ENCODE results near the gene LAMA1.
A peak's percentile ranks its signal among the peaks of the same experiment; 100 is the strongest.

LAMA1 gene

DNA sequence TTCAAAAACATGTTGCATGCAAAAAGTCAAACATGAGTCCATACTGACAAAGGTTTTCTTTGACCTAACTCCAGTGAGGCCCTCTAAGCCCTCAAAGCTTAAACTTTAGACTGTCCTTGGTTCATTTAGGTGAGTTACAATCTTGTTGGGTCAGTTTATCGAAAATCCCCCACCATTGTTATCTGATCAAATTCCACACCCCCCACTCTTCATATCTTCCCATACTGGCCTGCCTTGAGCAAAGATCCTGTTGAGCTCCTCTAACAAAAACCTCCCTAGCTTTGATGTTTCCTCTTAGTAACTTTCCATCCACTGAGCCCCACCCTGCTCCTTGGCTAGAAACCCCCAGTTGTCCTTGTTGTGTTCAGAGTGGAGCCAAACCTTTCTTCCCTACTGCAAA lies 194.4 kb downstream of the LAMA1 start:
- DNase-seq (ENCODE audit: low spot score) = no peak
- TF ChIP-seq, protein P1, sequence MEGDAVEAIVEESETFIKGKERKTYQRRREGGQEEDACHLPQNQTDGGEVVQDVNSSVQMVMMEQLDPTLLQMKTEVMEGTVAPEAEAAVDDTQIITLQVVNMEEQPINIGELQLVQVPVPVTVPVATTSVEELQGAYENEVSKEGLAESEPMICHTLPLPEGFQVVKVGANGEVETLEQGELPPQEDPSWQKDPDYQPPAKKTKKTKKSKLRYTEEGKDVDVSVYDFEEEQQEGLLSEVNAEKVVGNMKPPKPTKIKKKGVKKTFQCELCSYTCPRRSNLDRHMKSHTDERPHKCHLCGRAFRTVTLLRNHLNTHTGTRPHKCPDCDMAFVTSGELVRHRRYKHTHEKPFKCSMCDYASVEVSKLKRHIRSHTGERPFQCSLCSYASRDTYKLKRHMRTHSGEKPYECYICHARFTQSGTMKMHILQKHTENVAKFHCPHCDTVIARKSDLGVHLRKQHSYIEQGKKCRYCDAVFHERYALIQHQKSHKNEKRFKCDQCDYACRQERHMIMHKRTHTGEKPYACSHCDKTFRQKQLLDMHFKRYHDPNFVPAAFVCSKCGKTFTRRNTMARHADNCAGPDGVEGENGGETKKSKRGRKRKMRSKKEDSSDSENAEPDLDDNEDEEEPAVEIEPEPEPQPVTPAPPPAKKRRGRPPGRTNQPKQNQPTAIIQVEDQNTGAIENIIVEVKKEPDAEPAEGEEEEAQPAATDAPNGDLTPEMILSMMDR (IDR thresholded peaks at IDR 0.05; ENCODE audit: extremely low read depth, missing control alignments) = no peak

DNA sequence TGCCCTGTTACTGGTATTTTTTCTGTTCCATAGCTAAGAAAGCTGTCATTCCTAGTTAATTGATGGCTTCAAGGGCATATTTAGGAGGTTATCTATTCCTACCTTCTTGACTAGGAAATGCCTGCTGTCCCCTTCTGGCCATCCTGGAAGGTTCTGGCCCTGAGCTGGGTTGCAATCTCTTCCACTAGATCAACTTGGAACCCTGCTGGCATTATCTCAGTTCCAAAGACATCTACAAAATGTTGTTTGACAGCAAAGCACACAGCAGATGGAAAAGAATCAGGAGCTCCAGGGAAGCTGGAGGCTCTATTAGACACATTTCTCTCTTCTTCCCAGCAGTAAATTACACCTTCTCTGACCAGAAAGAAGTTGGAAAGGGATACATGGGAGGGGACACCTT lies 196.0 kb downstream of the LAMA1 start:
- DNase-seq (ENCODE audit: low spot score) = no peak
- TF ChIP-seq, protein P1 (IDR thresholded peaks at IDR 0.05; ENCODE audit: extremely low read depth, missing control alignments) = no peak

DNA sequence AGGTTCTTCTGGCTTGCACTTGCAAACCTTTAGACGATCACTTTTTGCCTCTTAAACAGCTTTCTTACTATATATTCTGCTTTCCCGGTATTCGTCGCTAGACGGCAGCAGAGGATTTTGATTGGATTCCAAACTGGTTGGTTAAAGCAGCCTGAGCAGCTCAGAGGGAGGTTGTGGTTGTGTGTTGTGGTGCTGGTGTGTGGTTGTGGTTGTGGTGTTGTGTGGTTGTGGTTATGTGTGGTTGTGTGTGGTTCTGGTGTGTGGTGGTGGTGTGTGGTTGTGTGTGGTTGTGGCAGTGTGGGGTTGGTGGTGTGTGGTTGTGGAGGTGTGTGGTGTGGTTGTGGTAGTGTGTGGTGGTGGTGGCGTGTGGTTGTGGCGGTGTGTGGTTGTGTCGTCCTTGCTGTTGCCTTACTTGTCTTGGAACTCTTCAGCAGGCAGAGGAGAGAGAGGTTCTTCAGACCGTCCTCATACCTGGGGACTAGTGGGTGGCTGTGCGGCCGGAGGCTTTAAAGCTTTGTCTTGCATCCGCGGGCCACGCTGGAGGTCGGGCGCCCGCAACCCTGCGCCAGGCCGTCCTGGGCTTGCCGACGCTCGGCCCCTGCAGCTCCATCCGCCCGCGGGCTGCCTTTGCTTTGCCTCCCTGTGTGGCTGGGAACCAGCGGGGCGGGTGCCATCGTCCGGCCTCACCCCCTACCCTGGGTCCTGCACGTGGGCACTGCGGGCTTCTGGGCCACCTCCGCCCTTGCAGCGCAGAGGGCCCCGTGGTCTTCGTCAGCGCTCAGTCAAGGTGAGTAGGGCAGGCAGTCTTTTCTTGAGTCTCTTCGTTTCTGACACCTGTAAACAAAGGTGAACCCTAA lies 197.3 kb downstream of the LAMA1 start:
- DNase-seq (ENCODE audit: low spot score) = peak; percentile 68
- TF ChIP-seq, protein P1 (IDR thresholded peaks at IDR 0.05; ENCODE audit: extremely low read depth, missing control alignments) = peak; percentile 77

DNA sequence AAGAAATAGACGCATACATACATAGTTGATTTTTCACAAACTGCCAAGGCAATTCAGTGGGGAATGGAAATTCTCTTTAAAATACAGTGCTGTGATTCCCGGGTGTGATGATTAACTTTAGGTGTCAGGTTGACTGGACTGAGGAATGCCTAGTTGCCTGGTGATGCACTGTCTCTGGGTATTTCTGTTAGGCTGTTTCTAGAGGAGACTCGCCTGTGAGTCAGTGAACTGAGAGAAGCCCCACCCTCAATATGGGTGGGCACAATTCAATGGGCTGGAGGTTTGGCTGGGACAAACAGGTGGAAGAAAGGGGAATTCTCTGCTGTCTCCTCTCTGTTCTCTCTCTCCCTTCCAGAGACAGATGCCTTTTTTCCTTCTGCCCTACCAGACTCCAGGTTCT lies 200.5 kb downstream of the LAMA1 start:
- TF ChIP-seq, protein P1 (IDR thresholded peaks at IDR 0.05; ENCODE audit: extremely low read depth, missing control alignments) = no peak
- DNase-seq (ENCODE audit: low spot score) = no peak

DNA sequence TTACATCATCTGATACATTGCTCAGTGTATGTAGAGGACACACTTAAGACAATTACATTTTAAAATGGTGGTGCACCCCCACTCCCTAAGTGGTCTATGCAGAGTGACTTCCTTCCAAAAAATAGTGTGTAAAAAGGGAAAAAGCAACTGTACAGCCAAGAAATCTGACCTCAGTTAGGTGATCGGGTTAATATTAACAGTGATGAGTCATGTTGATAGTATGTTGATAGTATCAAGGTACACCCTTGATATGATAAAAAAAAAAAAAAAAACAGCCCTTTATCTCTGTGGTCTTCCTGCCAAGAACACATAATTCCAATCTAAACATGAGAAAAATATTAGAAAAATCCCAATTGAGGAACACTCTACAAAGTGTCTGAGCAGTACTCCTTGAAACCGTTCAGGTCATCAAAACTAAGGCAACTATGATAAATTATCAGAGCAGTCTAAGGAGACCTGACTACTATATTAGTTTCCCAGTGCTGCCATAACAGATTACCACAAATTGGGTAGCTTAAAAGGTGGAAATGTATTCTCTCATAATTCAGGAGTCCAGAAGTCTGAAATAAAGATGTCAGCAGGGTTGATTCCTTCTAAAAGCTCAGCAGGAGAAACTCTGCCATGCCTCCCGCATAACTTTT lies 216.2 kb downstream of the LAMA1 start:
- no peak for DNase-seq (ENCODE audit: low spot score)
- TF ChIP-seq, protein P1 (IDR thresholded peaks at IDR 0.05; ENCODE audit: extremely low read depth, missing control alignments) = no peak

DNA sequence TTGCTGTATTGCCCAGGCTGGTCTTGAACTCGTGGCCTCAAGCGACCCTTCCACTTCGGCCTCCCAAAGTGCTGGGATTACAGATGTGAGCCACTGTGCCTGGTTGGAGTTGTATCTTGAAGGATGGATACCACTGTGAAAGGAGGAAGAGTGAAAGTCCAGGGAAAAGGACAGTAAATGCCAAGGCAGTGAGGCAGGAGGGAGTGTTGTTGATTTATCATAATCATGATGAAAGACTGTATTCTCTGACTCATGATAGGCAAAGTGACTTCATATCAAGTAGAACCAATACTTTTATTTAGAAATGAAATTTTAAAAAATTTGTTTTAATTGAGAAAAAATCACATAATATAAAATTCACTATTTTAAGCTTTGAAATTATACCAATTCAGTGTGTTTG lies 225.8 kb downstream of the LAMA1 start:
- TF ChIP-seq, protein P1 (IDR thresholded peaks at IDR 0.05; ENCODE audit: extremely low read depth, missing control alignments) = no peak
- no peak for DNase-seq (ENCODE audit: low spot score)
